OCI-LY7 (cell line): ENCODE measurements around the gene DNMT1. TPM values are rescaled to one million over a fixed set of nuclear protein-coding genes. Genes with fewer than 3 reads are reported as not detected.
A peak's percentile ranks its signal among the peaks of the same experiment; 100 is the strongest.

Experiments
- BruUV-seq: library from RNA; stranded (reverse); fragments of 400-500 nt; replicated peaks from 2 replicates; lab custom pipeline; 2021; lab: Mats Ljungman, UMichigan
- CTCF ChIA-PET: fragments of 300-600 bp; sonication (Branson Sonifier 250); formaldehyde crosslinking; loops from one replicate; lab custom pipeline; 2022; ENCODE audit warnings: antibody characterized with exemption; ENCODE audit not compliant: unreplicated experiment; lab: Charles Lee
- POLR2A ChIA-PET: fragments of 300-600 bp; sonication (Branson Sonifier 250); formaldehyde crosslinking; loops from one replicate; lab custom pipeline; 2022; ENCODE audit warnings: antibody characterized with exemption; lab: Charles Lee
- DNase-seq: peaks from one replicate; pipeline ENCODE4 v3.0.0-alpha.2; 2015; ENCODE audit warnings: low spot score
- H2AFZ ChIP-seq: fragments of 200-600 bp; sonication (generic), shearing (Covaris generic); 2 replicates; pipeline ENCODE4 v1.6.1; 2014; ENCODE audit warnings: mild to moderate bottlenecking, antibody characterized with exemption, low read length, moderate library complexity
- H3K27ac ChIP-seq: fragments of 200-600 bp; sonication (generic); 2 replicates; pipeline ENCODE4 v1.5.1; 2014; ENCODE audit warnings: mixed run types, low read depth, mild to moderate bottlenecking, moderate library complexity, low read length, inconsistent platforms; ENCODE audit not compliant: poor library complexity, severe bottlenecking
- H3K36me3 ChIP-seq: fragments of 200-600 bp; sonication (generic); 2 replicates; pipeline ENCODE4 v1.6.1; 2014; ENCODE audit warnings: mild to moderate bottlenecking, antibody characterized with exemption, low read length, moderate library complexity, mixed read lengths; ENCODE audit not compliant: insufficient read depth
- H3K4me1 ChIP-seq: fragments of 200-600 bp; sonication (generic); 2 replicates; pipeline ENCODE4 v1.5.1; 2014; ENCODE audit warnings: mild to moderate bottlenecking, low read length; ENCODE audit not compliant: insufficient read depth, poor library complexity, severe bottlenecking
- H3K4me2 ChIP-seq: fragments of 200-600 bp; sonication (generic); 2 replicates; pipeline ENCODE4 v1.6.1; 2014; ENCODE audit warnings: mild to moderate bottlenecking, low read length
- H3K4me3 ChIP-seq: fragments of 200-600 bp; sonication (generic); 2 replicates; pipeline ENCODE4 v1.5.1; 2014; ENCODE audit warnings: mild to moderate bottlenecking, low read depth, low read length; ENCODE audit not compliant: poor library complexity, severe bottlenecking
- H3K79me2 ChIP-seq: fragments of 200-600 bp; sonication (generic); 2 replicates; pipeline ENCODE4 v1.6.1; 2016; ENCODE audit warnings: low read depth, mild to moderate bottlenecking, low read length, moderate library complexity, mixed read lengths; ENCODE audit not compliant: insufficient read depth
- H3K9me2 ChIP-seq: fragments of 200-600 bp; sonication (generic); 2 replicates; pipeline ENCODE4 v1.6.1; 2016; ENCODE audit warnings: mild to moderate bottlenecking, low read length, mixed read lengths; ENCODE audit not compliant: insufficient read depth
- H3K9me3 ChIP-seq: fragments of 200-600 bp; sonication (generic); 2 replicates; pipeline ENCODE4 v1.6.1; 2014; ENCODE audit warnings: mild to moderate bottlenecking, mixed run types, low read length, mixed read lengths
- H4K20me1 ChIP-seq: fragments of 200-600 bp; sonication (generic); 2 replicates; pipeline ENCODE4 v1.6.1; 2014; ENCODE audit warnings: mild to moderate bottlenecking, antibody characterized with exemption, low read length, moderate library complexity, mixed read lengths; ENCODE audit not compliant: insufficient read depth
- CTCF ChIP-seq: fragments of 200-600 bp; sonication (generic); conservative IDR thresholded peaks from 2 replicates; pipeline ENCODE4 v1.5.1; 2014; ENCODE audit warnings: mild to moderate bottlenecking, antibody characterized with exemption, low read length, moderate library complexity, mixed read lengths
- EZH2phosphoT487 ChIP-seq: fragments of 200-600 bp; sonication (generic); IDR thresholded peaks from 2 replicates; pipeline ENCODE4 v1.6.1; 2018; ENCODE audit warnings: low read depth, borderline replicate concordance, mild to moderate bottlenecking, mixed run types, antibody characterized with exemption, low read length, moderate library complexity, mixed read lengths
- intact Hi-C: fragments of 100-400 bp; cut with micrococcal nuclease; formaldehyde crosslinking; loops from one replicate; pipeline ENCODE4 v1.10.0; 2022; ENCODE audit not compliant: unreplicated experiment
- total RNA-seq, 2 experiments: library from RNA; depleted of rRNA in 1 of 2; stranded (reverse); fragments of >200 nt in 1 of 2; shearing (Covaris generic) in 1 of 2; gene quantifications; 2 replicates each; pipeline ENCODE4 v1.2.3, GENCODE V29; 2014 to 2022

The DNMT1 gene
- total RNA-seq, 2 experiments from 2014 or later: 329 to 680 TPM

DNA sequence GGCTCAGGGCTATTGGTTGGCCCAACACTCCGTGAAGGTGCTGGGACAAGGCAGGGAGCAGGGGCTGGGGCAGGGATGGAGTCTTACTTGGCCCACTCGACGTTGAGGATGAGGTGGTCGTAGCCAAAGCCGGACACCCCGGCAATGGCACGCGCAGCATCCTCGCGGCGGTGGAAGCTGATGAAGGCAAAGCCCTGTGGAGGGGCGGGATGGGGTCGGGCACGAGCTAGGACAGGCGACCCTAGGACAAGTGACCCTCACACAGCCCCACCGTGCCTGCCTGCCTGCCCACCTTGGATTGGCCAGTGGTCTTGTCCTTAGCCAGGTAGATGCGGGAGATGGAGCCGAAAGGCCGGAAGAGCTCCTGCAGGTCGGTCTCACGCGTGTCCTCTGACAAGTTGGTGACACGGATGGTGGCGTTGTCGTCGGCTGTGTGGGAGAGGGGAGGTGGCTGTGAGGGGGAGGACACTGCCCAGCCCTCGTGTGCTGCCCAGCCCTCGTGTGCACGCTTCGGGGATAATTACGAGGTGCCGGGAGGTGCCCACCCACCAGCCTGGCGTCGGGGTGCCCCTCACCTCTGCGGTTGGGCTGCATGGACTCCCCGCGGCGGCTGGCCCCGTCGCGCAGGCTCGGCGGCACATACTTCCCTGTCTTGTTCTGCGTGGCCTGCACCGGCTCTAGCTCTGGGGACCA, 79.2 kb downstream of the DNMT1 start:
- Histone ChIP-seq H3K4me2 (no peak overlapping the region), H3K4me3 (no peak overlapping the region), H2AFZ (no peak overlapping the region), H3K79me2 (peaks cover 19% of the 10 kb centered on the region; the same call in 1 of the 2 replicates), H3K9me3 (no peaks in the 10 kb centered on the region), H3K27ac (no peak overlapping the region), H4K20me1 (no peaks in the 10 kb centered on the region), H3K9me2 (no peaks in the 10 kb centered on the region), H3K4me1 (peaks cover 29% of the 10 kb centered on the region), H3K36me3 (peaks cover 71% of the 10 kb centered on the region)
- intact Hi-C loops: no loop called here
- DNase-seq: no peak
- CTCF ChIA-PET: interaction anchor here (0.5 kb wide), 1 partner anchor 28 kb away, joined by 3 read pairs; no protein-coding TSS in a partner anchor
- TF ChIP-seq CTCF: no peak
- no peak for TF ChIP-seq EZH2phosphoT487
- TSS peak; percentile 6 for BruUV-seq
- POLR2A ChIA-PET: no interaction called here

- no peak for DNase-seq
- H3K4me3 ChIP-seq: no peak overlapping the region
- no peaks in the 10 kb centered on the region for H3K9me3 ChIP-seq
- peaks cover 78% of the 10 kb centered on the region for H3K36me3 ChIP-seq
- no peak overlapping the region for H3K4me2 ChIP-seq
- BruUV-seq: no TSS peak
- H3K9me2 ChIP-seq: no peaks in the 10 kb centered on the region
- ChIA-PET POLR2A (no interaction called here), CTCF (no interaction called here)
- intact Hi-C loops: loop anchor here (5.0 kb wide), 1 partner anchor 183 kb away; no protein-coding TSS in a partner anchor
- peaks cover 29% of the 10 kb centered on the region for H3K4me1 ChIP-seq
- no peak overlapping the region for H3K27ac ChIP-seq
- peaks cover 19% of the 10 kb centered on the region; the same call in 1 of the 2 replicates for H3K79me2 ChIP-seq
- no peak overlapping the region for H2AFZ ChIP-seq
- TF ChIP-seq CTCF (no peak), EZH2phosphoT487 (no peak)
- H4K20me1 ChIP-seq: no peaks in the 10 kb centered on the region
Observed at GRCh38 chr19:10114651-10115391, 79.9 kb downstream of the DNMT1 start.
